Mesenchymal stem cell (in vitro differentiated cells and primary cell): ENCODE results near the gene PDZK1IP1.

ENCODE experiments used
- DNase-seq: peaks from one replicate; pipeline ENCODE4 v3.0.0-alpha.2; 2013
- H2AFZ ChIP-seq: one replicate; pipeline ENCODE4 v1.6.1; 2013; ENCODE audit warnings: low read depth, mild to moderate bottlenecking, control low read depth, inconsistent platforms, low read length, moderate library complexity
- H2AK5ac ChIP-seq: 2 replicates; pipeline ENCODE4 v1.6.1; 2013; ENCODE audit warnings: low read length, moderate library complexity, mild to moderate bottlenecking, inconsistent platforms; ENCODE audit not compliant: severe bottlenecking
- H2BK120ac ChIP-seq: one replicate; pipeline ENCODE4 v1.6.1; 2013; ENCODE audit warnings: low read depth, mild to moderate bottlenecking, inconsistent platforms, low read length, moderate library complexity
- H2BK12ac ChIP-seq, 2 experiments: one replicate each; pipeline ENCODE4 v1.6.1; 2013; ENCODE audit warnings: inconsistent platforms in 2 of 2, low read length in 2 of 2, mild to moderate bottlenecking in 2 of 2, moderate library complexity in 2 of 2, control low read depth in 1 of 2
- H2BK15ac ChIP-seq: one replicate; pipeline ENCODE4 v1.6.1; 2013; ENCODE audit warnings: mild to moderate bottlenecking, low read depth, inconsistent platforms; ENCODE audit not compliant: poor library complexity, severe bottlenecking
- H2BK5ac ChIP-seq: 2 replicates; pipeline ENCODE4 v1.6.1; 2013; ENCODE audit warnings: low read depth, mild to moderate bottlenecking, low read length, control low read depth, inconsistent platforms; ENCODE audit not compliant: poor library complexity, severe bottlenecking
- H3K14ac ChIP-seq, 2 experiments: one replicate each; pipeline ENCODE4 v1.6.1; 2013; ENCODE audit warnings: inconsistent platforms in 2 of 2, low read length in 2 of 2, control low read depth in 1 of 2, mild to moderate bottlenecking in 1 of 2, moderate library complexity in 1 of 2
- H3K18ac ChIP-seq, 2 experiments: one replicate each; pipeline ENCODE4 v1.6.1; 2013; ENCODE audit warnings: inconsistent platforms in 2 of 2, low read length in 2 of 2, control low read depth in 1 of 2, low read depth in 1 of 2, mild to moderate bottlenecking in 1 of 2
- H3K23ac ChIP-seq, 2 experiments: one replicate each; pipeline ENCODE4 v1.6.1; 2013; ENCODE audit warnings: inconsistent platforms in 2 of 2, low read length in 2 of 2, mild to moderate bottlenecking in 2 of 2, moderate library complexity in 2 of 2, control low read depth in 1 of 2
- H3K27ac ChIP-seq: 2 replicates; pipeline ENCODE4 v1.5.1; 2013; ENCODE audit warnings: mild to moderate bottlenecking, moderate library complexity, low read length, control low read depth, inconsistent platforms; ENCODE audit not compliant: poor library complexity, severe bottlenecking
- H3K27me3 ChIP-seq, 2 experiments: 2 replicates each; pipeline versions ENCODE4 v1.6.1 to v1.7.0; 2013; ENCODE audit warnings: low read length in 2 of 2, mild to moderate bottlenecking in 2 of 2, moderate library complexity in 2 of 2, control low read depth in 1 of 2, inconsistent platforms in 1 of 2; ENCODE audit not compliant: control insufficient read depth in 1 of 2, insufficient read depth in 1 of 2
- H3K36me3 ChIP-seq, 2 experiments: 2 replicates each; pipeline versions ENCODE4 v1.6.1 to v1.7.0; 2013; ENCODE audit warnings: low read length in 2 of 2, control low read depth in 1 of 2, inconsistent platforms in 1 of 2, low read depth in 1 of 2, mild to moderate bottlenecking in 1 of 2; ENCODE audit not compliant: insufficient read depth in 2 of 2, control insufficient read depth in 1 of 2
- H3K4ac ChIP-seq, 2 experiments: one replicate each; pipeline ENCODE4 v1.6.1; 2013; ENCODE audit warnings: inconsistent platforms in 2 of 2, low read length in 2 of 2, mild to moderate bottlenecking in 2 of 2, moderate library complexity in 2 of 2, control low read depth in 1 of 2, low read depth in 1 of 2
- H3K4me1 ChIP-seq: 2 replicates; pipeline ENCODE4 v1.6.1; 2013; ENCODE audit warnings: low read depth, low read length, control low read depth; ENCODE audit not compliant: control insufficient read depth, insufficient read depth
- H3K4me2 ChIP-seq: 2 replicates; pipeline ENCODE4 v1.6.1; 2013; ENCODE audit warnings: low read length, mild to moderate bottlenecking, inconsistent platforms; ENCODE audit not compliant: poor library complexity, severe bottlenecking
- H3K4me3 ChIP-seq, 2 experiments: 2 replicates each; pipeline versions ENCODE4 v1.5.1 to v1.7.0; 2013; ENCODE audit warnings: low read length in 2 of 2, mild to moderate bottlenecking in 2 of 2, control low read depth in 1 of 2, low read depth in 1 of 2; ENCODE audit not compliant: insufficient read depth in 1 of 2
- H3K79me1 ChIP-seq: replicated peaks from 2 replicates; pipeline ENCODE4 v1.6.1; 2013; ENCODE audit warnings: mild to moderate bottlenecking, control low read depth, low read length, inconsistent platforms; ENCODE audit not compliant: poor library complexity, severe bottlenecking
- H3K9ac ChIP-seq: 2 replicates; pipeline ENCODE4 v1.7.0; 2013; ENCODE audit warnings: mild to moderate bottlenecking, low read length, moderate library complexity
- H3K9me3 ChIP-seq: 2 replicates; pipeline ENCODE4 v1.7.0; 2013; ENCODE audit warnings: mild to moderate bottlenecking, low read length; ENCODE audit not compliant: control insufficient read depth
- H4K8ac ChIP-seq: one replicate; pipeline ENCODE4 v1.6.1; 2013; ENCODE audit warnings: inconsistent platforms, mild to moderate bottlenecking, low read length, moderate library complexity
- H4K91ac ChIP-seq: one replicate; pipeline ENCODE4 v1.6.1; 2013; ENCODE audit warnings: mild to moderate bottlenecking, low read length, inconsistent platforms
- WGBS: methylation state at CpG from one replicate; pipeline ENCODE4 v1.1.7; 2013; ENCODE audit warnings: mixed read lengths; 5-methylcytosine and 5-hydroxymethylcytosine counted together

Gene PDZK1IP1

GRCh38 chr1:47233186-47233585 lies 43.4 kb upstream of the PDZK1IP1 start:
- Histone ChIP-seq H3K14ac (no peak overlapping the region), H3K27ac (no peak overlapping the region), H3K23ac (no peak overlapping the region), H3K4me3 (no peak overlapping the region), H2BK5ac (no peak overlapping the region), H2BK15ac (no peak overlapping the region), H2AFZ (no peak overlapping the region), H2BK12ac (no peak overlapping the region), H3K18ac (no peak overlapping the region), H2BK120ac (no peak overlapping the region), H3K9me3 (peaks cover 6% of the 10 kb centered on the region), H3K4ac (no peak overlapping the region), H3K27me3 (peaks cover 82 to 84% of the 10 kb centered on the region in 2 experiments), H3K79me1 (no peaks in the 10 kb centered on the region), H4K91ac (no peak overlapping the region), H2AK5ac (no peak overlapping the region), H3K9ac (no peak overlapping the region), H4K8ac (no peak overlapping the region), H3K36me3 (no peaks in the 10 kb centered on the region), H3K4me2 (no peak overlapping the region), H3K4me1 (peaks cover 22% of the 10 kb centered on the region)
- DNase-seq, result no peak
- WGBS, result 74% methylated on average over 6 of the region's 6 CpGs

GRCh38 chr1:47232187-47232874 lies 42.5 kb upstream of the PDZK1IP1 start, which contains the start of gene TAL1:
Gene TAL1 (minus strand): TSS chr1:47232225. CDS start chr1:47225888, 6,337 bp downstream.
- no peak within 1 kb of the TSS for H3K27ac ChIP-seq
- no peak within 1 kb of the TSS for H2BK120ac ChIP-seq
- H3K23ac ChIP-seq, result peak within 1 kb of the TSS in 1 of 2 experiments; percentile 95
- DNase-seq, result no peak
- H2BK15ac ChIP-seq, result peak within 1 kb of the TSS; percentile 61
- no peak within 1 kb of the TSS for H2AFZ ChIP-seq
- no peak within 1 kb of the TSS for H2BK5ac ChIP-seq
- H3K36me3 ChIP-seq, result no peaks in the 10 kb centered on the region
- no peak within 1 kb of the TSS for H2BK12ac ChIP-seq
- H3K18ac ChIP-seq, result peak within 1 kb of the TSS in 1 of 2 experiments; percentile 28
- peaks cover 6% of the 10 kb centered on the region for H3K9me3 ChIP-seq
- H3K27me3 ChIP-seq, result peaks cover 88% of the 10 kb centered on the region in 2 experiments
- WGBS, result 5% methylated on average over 44 of the region's 51 CpGs
- H2AK5ac ChIP-seq, result peak within 1 kb of the TSS; percentile 14
- H3K4ac ChIP-seq, result no peak within 1 kb of the TSS
- peaks cover 22% of the 10 kb centered on the region for H3K4me1 ChIP-seq
- H3K14ac ChIP-seq, result no peak within 1 kb of the TSS
- no peak within 1 kb of the TSS for H3K9ac ChIP-seq
- no peak within 1 kb of the TSS for H4K91ac ChIP-seq
- H3K4me3 ChIP-seq, result peak within 1 kb of the TSS in 1 of 2 experiments; percentile 27
- H4K8ac ChIP-seq, result no peak within 1 kb of the TSS
- H3K4me2 ChIP-seq, result peak within 1 kb of the TSS; percentile 58
- no peaks in the 10 kb centered on the region for H3K79me1 ChIP-seq

GRCh38 chr1:47231301-47232186 lies 41.7 kb upstream of the PDZK1IP1 start:
- under 1% methylated on average over 52 of the region's 62 CpGs for WGBS

More at GRCh38 chr1:47231301-47232186, 41.7 kb upstream of the PDZK1IP1 start:
- no peak overlapping the region for H3K9ac ChIP-seq
- H3K4me1 ChIP-seq, result peaks cover 22% of the 10 kb centered on the region
- peak overlapping the region in 1 of 2 experiments; percentile 95 for H3K23ac ChIP-seq
- H3K27ac ChIP-seq, result no peak overlapping the region
- peak overlapping the region; percentile 14 for H2AK5ac ChIP-seq
- H3K27me3 ChIP-seq, result peaks cover 93 to 95% of the 10 kb centered on the region in 2 experiments
- H2BK12ac ChIP-seq, result no peak overlapping the region
- H3K14ac ChIP-seq, result no peak overlapping the region
- no peak overlapping the region for H2BK15ac ChIP-seq
- no peak overlapping the region for H2BK120ac ChIP-seq
- peak overlapping the region; percentile 58 for H3K4me2 ChIP-seq
- no peak overlapping the region for H3K4ac ChIP-seq
- no peak overlapping the region for H4K8ac ChIP-seq
- H3K4me3 ChIP-seq, result peak overlapping the region in 1 of 2 experiments; percentile 27
- H3K79me1 ChIP-seq, result no peaks in the 10 kb centered on the region
- peak; percentile 70 for DNase-seq
- peaks cover 6% of the 10 kb centered on the region for H3K9me3 ChIP-seq
- no peaks in the 10 kb centered on the region for H3K36me3 ChIP-seq
- H2BK5ac ChIP-seq, result no peak overlapping the region
- no peak overlapping the region for H4K91ac ChIP-seq
- H2AFZ ChIP-seq, result no peak overlapping the region
- H3K18ac ChIP-seq, result peak overlapping the region in 1 of 2 experiments; percentile 28
